Measurements from ENCODE around the gene ATP6V1C2. TPM values are rescaled to one million over a fixed set of nuclear protein-coding genes. Genes with fewer than 3 reads are reported as not detected.
A peak's percentile ranks its signal among the peaks of the same experiment; 100 is the strongest.

Gene ATP6V1C2
- total RNA-seq, 1 donor from 2014 or later = 0.62 TPM

DNA sequence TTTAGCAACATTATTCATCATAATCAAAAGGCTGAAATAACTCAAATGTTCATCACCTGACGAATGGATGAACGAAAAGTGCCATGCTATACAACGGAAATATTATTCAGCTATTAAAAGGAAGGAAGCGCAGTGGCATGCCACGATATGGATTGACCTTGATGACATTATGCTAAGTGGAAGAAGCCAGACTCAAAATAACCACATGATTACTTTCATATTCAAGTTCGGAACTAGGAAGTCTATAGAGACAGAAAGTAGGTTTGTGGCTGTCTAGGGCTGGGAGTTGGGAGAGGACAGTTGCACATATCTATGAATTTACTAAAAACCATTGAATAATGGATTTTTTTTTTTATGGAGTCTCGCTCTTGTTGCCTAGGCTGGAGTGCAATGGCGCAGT is 104.6 kb downstream of the ATP6V1C2 start:
- ATAC-seq = no peak
- intact Hi-C loops (cut with DNase I) = no loop called here
- DNase-seq (ENCODE audit: low spot score) = no peak

DNA sequence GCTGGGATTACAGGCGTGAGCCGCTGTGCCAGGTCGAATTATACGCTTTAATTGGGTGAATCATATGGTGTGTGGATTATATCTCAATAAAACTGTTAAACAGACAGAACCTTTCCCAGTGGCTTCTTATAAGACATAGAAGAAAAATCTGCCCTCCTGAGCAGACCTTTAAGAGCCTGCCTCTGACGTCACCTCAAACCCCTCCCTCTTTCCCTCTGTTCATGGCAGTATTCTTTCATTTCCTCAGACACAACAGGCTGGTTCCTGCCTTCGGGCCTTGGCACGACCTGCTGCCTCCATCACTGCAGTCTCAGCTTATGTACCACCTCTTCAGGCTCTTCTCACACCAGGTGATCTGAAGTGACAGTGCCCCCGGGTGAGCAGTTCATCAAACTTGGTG is 105.2 kb downstream of the ATP6V1C2 start:
- ATAC-seq (no peak), DNase-seq (ENCODE audit: low spot score) (no peak)
- intact Hi-C loops (cut with DNase I) = no loop called here

DNA sequence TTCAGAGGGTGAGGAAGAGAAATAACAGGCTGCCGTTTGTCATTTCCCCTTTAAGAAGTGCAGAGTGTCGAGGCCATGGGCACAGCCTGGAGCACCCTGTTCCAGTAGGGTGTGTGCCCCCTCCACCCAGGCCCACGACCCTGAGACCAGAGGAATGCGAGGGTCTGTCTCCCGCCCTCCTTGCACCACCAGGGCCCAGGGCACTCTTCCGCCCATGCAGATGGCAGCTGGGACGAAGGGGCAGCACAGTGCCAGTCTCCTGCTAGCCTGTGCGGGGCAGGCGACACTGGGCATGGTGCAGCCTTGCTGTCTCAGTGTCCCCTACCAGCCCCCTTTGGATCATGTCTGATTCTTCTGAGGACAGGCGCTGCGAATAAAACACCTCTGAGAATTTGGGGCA is 106.9 kb downstream of the ATP6V1C2 start:
- ATAC-seq (no peak), DNase-seq (ENCODE audit: low spot score) (no peak)
- intact Hi-C loops (cut with DNase I) = no loop called here

DNA sequence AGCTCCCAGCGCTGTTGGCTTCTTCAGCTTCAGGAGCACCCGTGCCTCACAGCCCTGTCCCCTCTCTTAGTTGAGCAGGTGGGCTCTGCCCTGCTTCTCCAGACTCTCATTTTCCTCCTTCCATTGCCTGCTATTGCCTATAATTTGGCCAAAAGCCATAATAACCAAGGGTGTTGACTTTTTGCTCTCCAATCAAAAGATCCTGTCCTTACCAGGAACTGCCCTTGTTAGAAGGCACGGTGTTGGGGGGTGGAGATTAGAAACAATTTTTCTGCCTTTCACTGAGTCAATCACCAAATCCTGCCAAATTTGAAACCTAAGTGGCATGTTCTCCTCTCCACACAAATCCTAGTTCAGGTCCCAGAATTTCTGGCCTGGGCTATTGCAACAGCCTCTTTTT is 107.9 kb downstream of the ATP6V1C2 start:
- ATAC-seq = no peak

DNA sequence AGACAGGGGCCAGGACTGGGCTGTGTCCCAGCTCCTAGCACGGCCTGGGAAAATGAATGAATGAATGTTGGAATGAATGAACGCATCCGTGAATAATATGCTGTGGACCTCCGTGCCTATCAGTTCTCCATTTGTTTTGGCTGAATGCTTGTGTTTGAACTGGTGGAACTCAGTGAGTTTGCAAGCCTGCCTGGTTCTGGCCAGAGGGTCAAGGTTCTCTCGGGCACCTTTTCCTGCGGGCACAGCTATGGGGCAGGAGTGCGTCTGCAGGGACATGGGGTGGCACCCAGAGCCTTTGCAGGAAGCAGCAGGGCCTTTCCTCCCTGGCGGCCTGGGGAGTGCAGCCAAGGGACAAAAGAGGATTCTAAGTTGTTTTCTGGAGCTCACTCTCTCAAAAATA is 108.8 kb downstream of the ATP6V1C2 start:
- intact Hi-C loops (cut with DNase I) = loop anchor here (5.0 to 10.0 kb wide), 2 partner anchors 297 to 595 kb away; no protein-coding TSS in a partner anchor
- DNase-seq (ENCODE audit: low spot score) (no peak), ATAC-seq (no peak)

More for the DNA sequence above, 107.9 kb downstream of the ATP6V1C2 start:
- no peak for DNase-seq (ENCODE audit: low spot score)
- intact Hi-C loops (cut with DNase I) = no loop called here

DNA sequence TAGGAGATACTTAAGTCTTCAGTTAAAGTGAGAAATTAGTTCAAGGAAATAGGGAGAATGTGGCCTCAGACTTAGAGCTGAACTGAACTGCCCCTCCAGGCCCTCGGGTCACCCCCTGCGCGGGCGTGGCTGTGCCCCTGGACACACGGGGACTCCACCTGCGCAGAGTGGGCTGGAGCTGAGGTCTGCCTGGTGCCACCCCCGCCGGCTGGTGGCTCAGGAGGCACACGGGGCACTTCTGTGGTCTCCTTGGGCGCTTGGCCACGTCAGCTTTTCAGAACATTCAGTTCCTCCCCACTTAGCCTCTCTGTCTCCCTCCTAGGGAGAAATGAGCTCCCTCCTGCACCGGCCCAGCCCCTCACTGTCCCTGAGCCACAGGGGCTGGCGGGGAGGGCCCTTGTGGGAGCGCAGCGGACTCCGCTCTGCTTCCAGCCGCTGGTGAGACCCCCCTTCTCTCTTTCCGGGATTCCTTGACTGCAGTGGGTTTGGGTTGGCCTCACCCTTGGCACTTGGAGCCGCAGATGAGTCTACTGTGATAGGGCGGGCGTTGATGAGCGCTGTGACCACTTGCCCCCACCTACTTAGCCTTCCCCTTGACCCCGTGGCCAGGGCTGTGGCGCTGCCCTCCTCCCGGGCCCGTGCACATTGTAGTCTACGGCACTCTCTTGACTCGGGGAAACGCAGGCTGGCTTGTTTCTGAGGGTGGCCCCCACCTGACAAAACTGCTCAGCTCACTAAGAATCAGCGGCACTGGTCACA is 109.4 kb downstream of the ATP6V1C2 start:
- intact Hi-C loops (cut with DNase I) = loop anchor here (5.0 to 10.0 kb wide), 2 partner anchors 296 to 594 kb away; no protein-coding TSS in a partner anchor
- DNase-seq (ENCODE audit: low spot score) (no peak), ATAC-seq (no peak)

DNA sequence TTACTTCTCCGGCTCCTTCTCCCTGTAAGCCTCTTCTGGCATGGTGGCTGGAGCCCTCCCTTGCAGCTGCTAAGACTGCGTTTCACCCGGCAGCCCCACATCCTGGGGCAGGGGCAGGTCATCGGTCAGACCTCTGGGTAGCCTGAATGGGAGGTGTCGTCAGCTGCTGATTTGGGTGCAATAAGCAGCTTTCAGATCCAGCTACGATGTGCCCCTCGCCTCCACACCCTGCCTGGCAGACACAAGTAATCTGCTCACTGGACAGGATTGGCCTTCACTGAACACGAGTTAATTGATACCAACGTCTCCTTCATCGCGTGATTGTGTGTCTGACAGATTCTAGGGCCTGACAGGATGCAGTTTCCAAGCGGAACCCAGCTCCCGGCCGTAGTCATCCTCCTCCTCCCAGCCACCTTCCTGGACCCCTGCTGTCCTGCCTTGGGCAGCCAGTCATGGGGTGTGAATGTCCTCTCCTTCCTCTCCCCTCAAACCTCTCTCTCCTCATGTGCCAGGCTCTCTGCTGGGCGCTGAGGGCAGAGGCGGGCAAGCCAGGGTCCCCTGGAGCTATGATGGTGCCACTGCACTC is 110.1 kb downstream of the ATP6V1C2 start:
- intact Hi-C loops (cut with DNase I) = loop anchor here (5.0 to 10.0 kb wide), 2 partner anchors 296 to 593 kb away; no protein-coding TSS in a partner anchor
- DNase-seq (ENCODE audit: low spot score) (no peak), ATAC-seq (no peak)

DNA sequence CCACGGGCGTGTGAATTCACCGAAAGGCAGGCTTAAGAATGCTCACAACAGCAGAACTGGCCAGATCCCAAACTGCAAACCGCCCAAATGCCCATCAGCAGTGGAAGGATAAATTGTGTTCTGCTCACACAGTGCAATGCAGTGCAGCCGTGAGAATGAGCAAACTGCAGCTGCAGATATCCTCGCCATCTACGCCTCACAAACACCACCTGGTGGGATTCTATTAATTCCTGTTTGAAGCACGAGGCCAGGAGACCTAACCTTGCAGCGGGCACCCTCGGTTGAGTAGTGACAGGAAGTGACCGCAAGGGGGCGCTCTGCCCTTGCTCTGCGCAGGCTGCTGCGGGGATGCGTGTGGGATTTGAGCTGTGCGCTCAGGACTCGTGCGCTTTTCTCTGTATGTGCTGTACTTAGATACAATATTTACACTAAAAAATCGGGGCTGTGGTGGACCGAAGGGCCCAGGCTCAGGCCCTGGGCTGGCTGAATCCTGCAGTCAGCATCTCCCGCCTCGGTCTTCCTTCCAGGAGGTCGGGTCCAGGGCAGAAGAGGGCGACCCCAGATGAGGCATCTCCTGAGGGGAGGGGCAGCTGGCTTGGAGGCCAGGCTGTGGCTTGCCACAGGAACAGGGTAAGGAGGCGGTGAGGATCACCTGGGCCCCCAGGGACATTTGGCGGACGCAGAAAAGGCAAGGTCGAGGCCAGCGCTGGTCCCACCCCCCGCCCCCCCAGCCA is 110.9 kb downstream of the ATP6V1C2 start:
- intact Hi-C loops (cut with DNase I) = loop anchor here (5.0 to 10.0 kb wide), 2 partner anchors 295 to 592 kb away; no protein-coding TSS in a partner anchor
- ATAC-seq (peak; percentile 91), DNase-seq (ENCODE audit: low spot score) (peak; percentile 91)

DNA sequence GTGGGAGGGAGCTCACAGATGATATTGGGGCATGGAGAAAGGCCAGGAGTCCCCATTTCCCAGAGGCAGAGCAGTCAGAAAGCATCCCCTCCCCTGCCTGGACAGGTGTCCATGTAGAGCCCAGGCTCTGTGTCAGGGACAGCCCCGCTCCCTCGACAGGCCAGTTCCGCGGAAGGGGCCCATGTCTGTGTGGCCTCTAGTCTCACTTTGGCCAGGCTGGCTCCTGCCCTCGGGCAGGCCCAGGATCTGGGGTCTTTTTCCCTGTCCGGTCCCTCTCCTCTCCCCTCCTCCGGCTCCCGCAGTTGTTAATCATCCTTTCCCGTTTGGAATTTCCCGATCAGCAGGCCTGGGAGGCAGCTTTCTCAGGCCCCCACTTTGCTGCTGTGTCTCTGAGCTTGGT is 111.6 kb downstream of the ATP6V1C2 start:
- DNase-seq (ENCODE audit: low spot score) = no peak
- no peak for ATAC-seq
- intact Hi-C loops (cut with DNase I) = loop anchor here (5.0 to 10.0 kb wide), 2 partner anchors 294 to 592 kb away; no protein-coding TSS in a partner anchor

DNA sequence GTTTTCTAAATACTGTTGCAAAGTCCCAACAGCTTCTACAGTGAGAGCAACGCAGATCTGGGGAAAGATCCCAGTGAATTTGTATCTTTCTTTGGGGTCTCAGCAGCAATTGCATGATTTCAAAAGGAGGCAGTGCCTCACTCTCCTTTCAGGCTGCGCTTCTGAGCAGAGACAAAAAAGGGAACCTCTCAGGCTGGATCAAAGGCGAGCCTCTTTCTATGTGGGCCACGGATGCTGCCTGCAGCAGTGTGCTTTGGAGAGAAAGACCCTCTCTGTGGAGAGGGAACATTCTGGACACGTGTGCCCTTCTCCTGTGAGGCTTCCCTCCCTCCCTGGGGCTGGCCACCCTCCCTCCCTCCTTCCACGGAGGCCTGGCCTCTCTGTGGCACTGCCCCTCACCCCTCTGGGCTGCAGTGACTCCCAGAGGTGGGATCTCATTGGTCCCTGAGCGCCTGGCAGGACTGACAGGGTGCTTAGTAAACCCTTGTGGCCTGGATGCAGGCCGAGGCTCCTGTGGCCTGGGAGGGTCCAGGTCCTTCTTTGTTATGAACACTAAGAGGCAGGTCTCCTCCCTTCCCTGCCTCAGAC is 112.7 kb downstream of the ATP6V1C2 start:
- ATAC-seq (no peak), DNase-seq (ENCODE audit: low spot score) (no peak)
- intact Hi-C loops (cut with DNase I) = loop anchor here (5.0 to 10.0 kb wide), 2 partner anchors 293 to 591 kb away; no protein-coding TSS in a partner anchor

Other genes starting within 250 kb of the ATP6V1C2 start
- gene NOL10, start 31.7 kb upstream of the ATP6V1C2 start, total RNA-seq = 23.0 TPM
- gene PDIA6, start 91.2 kb downstream of the ATP6V1C2 start, total RNA-seq = 95.4 TPM
- 0.94 TPM for gene KCNF1, start 190.3 kb downstream of the ATP6V1C2 start, total RNA-seq